WTC11 (cell line): ENCODE results near the gene DMD.

Experiments used
- CREB1 ChIP-seq: sonication (generic); formaldehyde crosslinking; IDR thresholded peaks from 2 replicates; pipeline ENCODE4 v1.8.0; 2023; ENCODE audit warnings: mild to moderate bottlenecking, missing genetic modification reagents
- ZNF121 ChIP-seq: sonication (generic); formaldehyde crosslinking; IDR thresholded peaks from 2 replicates; pipeline ENCODE4 v1.8.0; 2023; ENCODE audit warnings: missing genetic modification reagents
- TF ChIP-seq, protein P1 (sequence below): sonication (generic); formaldehyde crosslinking; IDR thresholded peaks from 2 replicates; pipeline ENCODE4 v1.8.1; 2023; ENCODE audit warnings: mild to moderate bottlenecking, moderate library complexity, missing genetic modification reagents

DNA sequence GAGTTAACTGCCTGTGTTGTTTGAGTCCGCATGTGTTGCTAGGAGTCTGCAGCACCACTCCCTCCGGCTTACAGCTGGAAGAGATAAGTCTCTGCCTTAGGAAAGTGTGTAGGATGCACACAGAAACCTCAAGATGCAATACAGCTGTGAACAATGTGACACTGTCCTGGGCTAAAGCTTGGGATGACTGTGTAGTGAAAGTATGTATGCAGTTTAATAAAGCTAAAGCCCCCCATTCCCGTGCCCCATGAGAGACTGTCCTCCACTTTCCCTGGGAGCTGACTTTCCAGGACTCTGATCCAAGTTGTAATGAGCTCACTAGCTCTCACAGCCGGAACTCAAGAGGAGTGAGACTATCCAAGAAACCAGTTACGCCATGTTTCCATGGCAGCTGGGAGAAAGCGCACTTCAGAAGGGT is 1982.9 kb downstream of the DMD start:
- TF ChIP-seq ZNF121 (CRISPR knock-in tag) = no peak
- no peak for TF ChIP-seq CREB1 (CRISPR knock-in tag)
- TF ChIP-seq, protein P1, sequence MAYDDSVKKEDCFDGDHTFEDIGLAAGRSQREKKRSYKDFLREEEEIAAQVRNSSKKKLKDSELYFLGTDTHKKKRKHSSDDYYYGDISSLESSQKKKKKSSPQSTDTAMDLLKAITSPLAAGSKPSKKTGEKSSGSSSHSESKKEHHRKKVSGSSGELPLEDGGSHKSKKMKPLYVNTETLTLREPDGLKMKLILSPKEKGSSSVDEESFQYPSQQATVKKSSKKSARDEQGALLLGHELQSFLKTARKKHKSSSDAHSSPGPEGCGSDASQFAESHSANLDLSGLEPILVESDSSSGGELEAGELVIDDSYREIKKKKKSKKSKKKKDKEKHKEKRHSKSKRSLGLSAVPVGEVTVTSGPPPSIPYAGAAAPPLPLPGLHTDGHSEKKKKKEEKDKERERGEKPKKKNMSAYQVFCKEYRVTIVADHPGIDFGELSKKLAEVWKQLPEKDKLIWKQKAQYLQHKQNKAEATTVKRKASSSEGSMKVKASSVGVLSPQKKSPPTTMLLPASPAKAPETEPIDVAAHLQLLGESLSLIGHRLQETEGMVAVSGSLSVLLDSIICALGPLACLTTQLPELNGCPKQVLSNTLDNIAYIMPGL (CRISPR knock-in tag) = no peak
